ENCODE results near the gene SNRPD1.
"Not testable (repeated sequence)": the region's sequence is repeated elsewhere in the genome, so short reads cannot be mapped to it uniquely, and the experiment has no call there.

Gene SNRPD1

DNA sequence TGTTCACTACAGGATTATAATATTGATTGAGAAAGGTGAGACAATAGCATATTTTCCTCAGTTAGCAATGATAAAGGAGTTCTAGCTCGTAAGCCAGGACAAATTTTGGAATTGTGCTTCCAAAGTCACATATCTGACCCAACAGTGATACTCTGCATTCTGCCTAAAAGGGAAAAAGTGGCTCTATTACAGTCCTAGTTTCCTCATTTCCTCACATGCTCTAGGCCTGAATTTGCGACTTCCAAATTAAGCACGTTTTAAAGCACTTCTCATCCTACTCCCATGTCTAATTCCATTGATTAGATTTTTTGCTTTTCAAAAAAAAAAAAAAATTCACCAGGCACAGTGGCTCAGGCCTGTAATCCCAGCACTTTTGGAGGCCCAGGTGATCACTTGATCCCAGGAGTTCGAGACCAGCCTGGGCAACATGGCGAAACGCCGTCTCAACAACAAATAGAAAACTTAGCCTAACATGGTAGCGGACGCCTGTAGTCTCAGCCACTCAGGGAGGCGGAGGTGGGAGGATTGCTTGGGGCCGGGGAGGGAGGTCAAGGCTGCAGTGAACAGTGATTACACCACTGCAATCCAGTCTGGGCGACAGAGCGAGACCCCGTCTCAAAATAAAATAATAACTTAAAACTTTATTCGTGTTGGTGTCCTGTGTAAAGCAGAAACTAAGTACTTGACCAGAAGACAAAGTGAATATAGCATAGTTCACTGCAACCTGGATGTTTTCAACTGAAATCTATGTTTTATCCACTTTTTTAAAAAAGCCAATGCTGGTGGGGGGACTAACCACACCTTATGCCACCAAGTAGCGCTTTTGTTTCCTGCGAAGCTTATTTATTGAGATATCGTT is 13.2 kb upstream of the SNRPD1 start:
- H3K4me3 ChIP-seq (ENCODE audit: low read depth, low read length): peak overlapping the region; percentile 94
- peak; percentile 74 for DNase-seq (ENCODE audit: low read depth)
- TF ChIP-seq, protein P1, sequence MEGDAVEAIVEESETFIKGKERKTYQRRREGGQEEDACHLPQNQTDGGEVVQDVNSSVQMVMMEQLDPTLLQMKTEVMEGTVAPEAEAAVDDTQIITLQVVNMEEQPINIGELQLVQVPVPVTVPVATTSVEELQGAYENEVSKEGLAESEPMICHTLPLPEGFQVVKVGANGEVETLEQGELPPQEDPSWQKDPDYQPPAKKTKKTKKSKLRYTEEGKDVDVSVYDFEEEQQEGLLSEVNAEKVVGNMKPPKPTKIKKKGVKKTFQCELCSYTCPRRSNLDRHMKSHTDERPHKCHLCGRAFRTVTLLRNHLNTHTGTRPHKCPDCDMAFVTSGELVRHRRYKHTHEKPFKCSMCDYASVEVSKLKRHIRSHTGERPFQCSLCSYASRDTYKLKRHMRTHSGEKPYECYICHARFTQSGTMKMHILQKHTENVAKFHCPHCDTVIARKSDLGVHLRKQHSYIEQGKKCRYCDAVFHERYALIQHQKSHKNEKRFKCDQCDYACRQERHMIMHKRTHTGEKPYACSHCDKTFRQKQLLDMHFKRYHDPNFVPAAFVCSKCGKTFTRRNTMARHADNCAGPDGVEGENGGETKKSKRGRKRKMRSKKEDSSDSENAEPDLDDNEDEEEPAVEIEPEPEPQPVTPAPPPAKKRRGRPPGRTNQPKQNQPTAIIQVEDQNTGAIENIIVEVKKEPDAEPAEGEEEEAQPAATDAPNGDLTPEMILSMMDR (IDR thresholded peaks at IDR 0.05; ENCODE audit: insufficient read depth, low read depth, low read length, missing control alignments): no peak

DNA sequence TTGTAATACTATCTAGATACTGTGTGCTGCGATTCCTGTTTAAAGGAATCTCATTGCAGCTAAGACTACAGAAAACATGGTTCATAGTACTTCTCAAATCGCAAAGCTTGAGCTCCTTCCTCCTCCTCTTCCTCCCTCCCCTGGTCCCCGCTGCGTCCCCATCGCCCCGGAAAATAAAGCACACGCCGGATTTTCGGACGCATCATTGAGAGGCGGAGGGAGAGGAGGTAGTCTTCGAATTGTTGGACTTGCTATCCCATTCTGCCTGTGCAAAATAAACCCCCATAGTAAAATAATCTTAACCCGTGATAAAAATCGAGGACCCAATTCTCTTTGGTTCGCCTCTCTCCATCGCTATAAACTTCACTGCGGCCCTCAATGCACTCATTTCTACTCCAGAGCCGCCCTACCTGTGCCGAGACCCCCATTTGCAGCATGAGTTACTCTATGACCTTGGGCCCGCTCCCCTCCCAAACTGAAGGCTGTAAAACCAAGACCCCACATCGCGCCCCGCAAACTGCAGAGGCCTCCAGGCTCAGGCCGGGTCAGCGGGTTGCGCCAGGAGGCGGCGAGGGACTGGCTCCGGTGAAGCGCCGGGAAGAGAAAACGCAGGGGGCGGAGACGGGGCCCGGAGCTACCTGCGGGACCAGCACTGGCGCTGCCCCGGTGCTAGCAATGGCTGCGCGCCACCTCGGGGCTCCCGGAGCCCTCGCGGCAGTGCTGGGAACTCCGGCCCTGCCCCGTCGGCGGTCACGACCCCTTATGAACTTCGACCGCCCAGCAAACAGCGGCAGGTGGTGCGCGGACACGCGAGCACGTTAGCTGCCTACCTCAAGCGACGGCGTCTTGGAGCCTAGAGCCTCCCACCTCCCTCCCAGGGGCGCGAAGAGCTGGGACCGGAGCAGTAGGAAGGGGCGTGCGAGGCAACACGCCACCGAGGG is 12.3 kb upstream of the SNRPD1 start:
- DNase-seq (ENCODE audit: low read depth): peak; percentile 86
- TF ChIP-seq, protein P1 (IDR thresholded peaks at IDR 0.05; ENCODE audit: insufficient read depth, low read depth, low read length, missing control alignments): peak; percentile 10
- peak overlapping the region; percentile 94 for H3K4me3 ChIP-seq (ENCODE audit: low read depth, low read length)

GRCh38 chr18:21600526-21601410 is 11.3 kb upstream of the SNRPD1 start, which contains the start of gene ESCO1:
Gene ESCO1, minus strand, starts transcription at chr18:21600704. Its CDS starts 25,861 bp downstream, at chr18:21574843.
- H3K4me3 ChIP-seq (ENCODE audit: low read depth, low read length): peak within 1 kb of the TSS; percentile 94
- TF ChIP-seq, protein P1 (IDR thresholded peaks at IDR 0.05; ENCODE audit: insufficient read depth, low read depth, low read length, missing control alignments): peak; percentile 98
- peak; percentile 99 for DNase-seq (ENCODE audit: low read depth)

GRCh38 chr18:21602299-21602587 is 9.9 kb upstream of the SNRPD1 start:
- DNase-seq (ENCODE audit: low read depth): peak; percentile 36
- TF ChIP-seq, protein P1 (IDR thresholded peaks at IDR 0.05; ENCODE audit: insufficient read depth, low read depth, low read length, missing control alignments): no peak

GRCh38 chr18:21604671-21605070 is 7.4 kb upstream of the SNRPD1 start:
- DNase-seq (ENCODE audit: low read depth): peak; percentile 54
- TF ChIP-seq, protein P1 (IDR thresholded peaks at IDR 0.05; ENCODE audit: insufficient read depth, low read depth, low read length, missing control alignments): no peak
- no peak overlapping the region for H3K4me3 ChIP-seq (ENCODE audit: low read depth, low read length)

More at GRCh38 chr18:21602299-21602587, 9.9 kb upstream of the SNRPD1 start:
- H3K4me3 ChIP-seq (ENCODE audit: low read depth, low read length): no peak overlapping the region

DNA sequence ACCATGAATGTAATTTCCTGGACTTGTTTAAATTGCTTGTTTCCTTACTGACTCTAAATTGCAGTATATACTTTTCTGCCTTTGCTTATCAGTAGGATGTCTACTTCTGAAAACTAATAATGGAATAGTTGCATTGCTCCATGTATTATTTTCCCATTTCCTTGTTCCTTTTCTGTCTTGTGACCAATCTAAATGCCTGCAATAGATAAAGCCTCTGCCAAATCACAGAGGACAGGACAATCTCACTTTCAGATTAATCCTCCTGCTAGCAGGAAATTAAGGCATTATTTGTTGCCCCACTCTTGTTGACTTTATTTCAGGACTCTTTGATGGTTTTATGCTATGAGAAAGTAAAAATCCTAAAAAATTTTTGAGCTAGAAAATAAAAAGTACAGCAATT is 6.9 kb upstream of the SNRPD1 start:
- TF ChIP-seq, protein P1 (IDR thresholded peaks at IDR 0.05; ENCODE audit: insufficient read depth, low read depth, low read length, missing control alignments): no peak
- no peak overlapping the region for H3K4me3 ChIP-seq (ENCODE audit: low read depth, low read length)
- no peak for DNase-seq (ENCODE audit: low read depth)

DNA sequence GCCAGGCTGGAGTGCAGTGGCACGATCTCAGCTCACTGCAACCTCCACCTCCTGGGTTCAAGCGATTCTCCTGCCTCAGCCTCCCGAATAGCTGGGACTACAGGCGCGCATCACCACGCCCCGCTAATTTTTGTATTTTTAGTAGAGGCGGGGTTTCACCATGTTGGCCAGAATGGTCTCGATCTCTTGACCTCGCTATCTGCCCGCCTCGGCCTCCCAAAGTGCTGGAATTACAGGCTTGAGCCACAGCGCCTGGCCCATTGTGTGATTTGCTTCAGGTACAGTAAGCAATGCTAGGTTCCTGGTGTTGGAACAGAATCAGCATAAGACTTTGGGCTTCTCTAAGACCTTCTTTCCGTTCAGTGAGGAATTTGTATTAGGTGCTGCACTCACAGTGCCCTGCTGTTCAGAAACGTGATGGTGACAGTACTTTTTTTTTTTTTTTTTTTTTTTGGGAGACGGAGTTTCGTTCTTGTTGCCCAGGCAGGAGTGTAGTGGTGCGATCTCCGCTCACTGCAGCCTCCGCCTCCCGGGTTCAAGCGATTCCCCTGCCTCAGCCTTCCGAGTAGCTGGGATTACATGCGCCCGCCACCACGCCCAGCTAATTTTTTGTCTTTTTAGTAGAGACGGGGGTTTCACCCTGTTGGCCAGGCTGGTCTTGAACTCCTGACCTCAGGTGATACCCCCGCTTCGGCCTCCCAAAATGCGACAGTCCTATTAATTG is 551 bp upstream of the SNRPD1 start:
- DNase-seq (ENCODE audit: low read depth): peak; percentile 23
- H3K4me3 ChIP-seq (ENCODE audit: low read depth, low read length): peak overlapping the region; percentile 89

- not testable (repeated sequence) for DNase-seq (ENCODE audit: low read depth); H3K4me3 ChIP-seq (ENCODE audit: low read depth, low read length)
Observed at GRCh38 chr18:21621640-21622039, 9.5 kb downstream of the SNRPD1 start.

Measured in GM12865 (cell line).